ENCODE results near the gene OR6C75.
"Not testable (repeated sequence)": the region's sequence is repeated elsewhere in the genome, so short reads cannot be mapped to it uniquely, and the experiment has no call there.

The OR6C75 gene

GRCh38 chr12:55362675-55363074, at the start of gene OR6C75:
TSS of gene OR6C75 (plus strand) at chr12:55362975. CDS start at chr12:55365111, 2,136 bp downstream.
- Mint-ChIP-seq H3K4me1 (no peaks in the 10 kb centered on the region), H3K27ac (no peak within 1 kb of the TSS), H3K4me3 (no peak within 1 kb of the TSS), H3K27me3 (ENCODE audit: low read depth) (peaks cover 5% of the 10 kb centered on the region), H3K36me3 (ENCODE audit: low read depth) (no peaks in the 10 kb centered on the region), H3K9me3 (no peaks in the 10 kb centered on the region)
- no peak for TF ChIP-seq CTCF (IDR thresholded peaks at IDR 0.05; ENCODE audit: unreplicated experiment in 3 of 3)

- Mint-ChIP-seq H3K27me3 (ENCODE audit: low read depth) (no peaks in the 10 kb centered on the region), H3K4me3 (no peak within 1 kb of the TSS), H3K27ac (no peak within 1 kb of the TSS), H3K4me1 (no peaks in the 10 kb centered on the region), H3K9me3 (no peaks in the 10 kb centered on the region), H3K36me3 (ENCODE audit: low read depth) (no peaks in the 10 kb centered on the region)
- TF ChIP-seq CTCF (IDR thresholded peaks at IDR 0.05; ENCODE audit: unreplicated experiment in 3 of 3): no peak
These were observed 48.7 kb upstream of the OR6C75 start, which contains the start of gene OR6C1 for GRCh38 chr12:55314043-55314442. TSS of gene OR6C1 (plus strand) at chr12:55314343. CDS start at chr12:55320600, 6,257 bp downstream.

- Mint-ChIP-seq H3K4me1 (no peaks in the 10 kb centered on the region), H3K27ac (peak overlapping the region in 1 of 3 experiments; percentile 75), H3K27me3 (ENCODE audit: low read depth) (no peaks in the 10 kb centered on the region), H3K9me3 (no peaks in the 10 kb centered on the region), H3K36me3 (ENCODE audit: low read depth) (no peaks in the 10 kb centered on the region), H3K4me3 (no peak overlapping the region)
- TF ChIP-seq CTCF (IDR thresholded peaks at IDR 0.05; ENCODE audit: unreplicated experiment in 3 of 3): no peak
These were observed 42.6 kb upstream of the OR6C75 start for GRCh38 chr12:55320201-55320600.

GRCh38 chr12:55325801-55326200, 37.0 kb upstream of the OR6C75 start:
- H3K27me3 Mint-ChIP-seq (ENCODE audit: low read depth); H3K4me1 Mint-ChIP-seq; H3K4me3 Mint-ChIP-seq; H3K9me3 Mint-ChIP-seq; H3K36me3 Mint-ChIP-seq (ENCODE audit: low read depth); H3K27ac Mint-ChIP-seq: not testable (repeated sequence)

GRCh38 chr12:55330446-55330845, 32.3 kb upstream of the OR6C75 start, which contains the start of gene OR6C3:
TSS of gene OR6C3 (plus strand) at chr12:55330746. CDS start at chr12:55331701, 955 bp downstream.
- H3K36me3 Mint-ChIP-seq (ENCODE audit: low read depth): no peaks in the 10 kb centered on the region
- H3K9me3 Mint-ChIP-seq: no peaks in the 10 kb centered on the region
- no peaks in the 10 kb centered on the region for H3K27me3 Mint-ChIP-seq (ENCODE audit: low read depth)
- H3K27ac Mint-ChIP-seq: no peak within 1 kb of the TSS
- TF ChIP-seq CTCF (IDR thresholded peaks at IDR 0.05; ENCODE audit: unreplicated experiment in 3 of 3): no peak
- no peak within 1 kb of the TSS for H3K4me3 Mint-ChIP-seq
- no peaks in the 10 kb centered on the region for H3K4me1 Mint-ChIP-seq

DNA sequence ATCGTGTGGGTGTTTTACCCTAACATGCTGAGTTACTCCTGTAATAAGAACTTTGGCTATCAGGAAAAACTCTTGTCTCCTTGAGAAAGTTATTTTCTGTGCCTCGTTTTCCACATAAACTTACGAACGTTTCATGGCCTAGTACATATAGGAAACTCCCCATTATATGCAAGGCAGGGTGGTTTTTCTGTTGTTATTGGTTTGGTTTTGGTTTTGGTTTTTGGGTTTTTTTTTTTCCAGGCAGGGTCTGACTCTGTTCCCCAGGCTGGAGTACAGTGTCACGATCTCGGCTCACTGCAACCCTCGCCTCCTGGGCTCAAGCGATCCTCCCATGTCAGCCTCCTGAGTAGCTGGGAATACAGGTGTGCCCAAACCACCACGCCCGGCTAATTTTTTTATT, 26.8 kb upstream of the OR6C75 start:
- H3K36me3 Mint-ChIP-seq (ENCODE audit: low read depth): no peaks in the 10 kb centered on the region
- TF ChIP-seq CTCF (IDR thresholded peaks at IDR 0.05; ENCODE audit: unreplicated experiment in 3 of 3): no peak
- no peaks in the 10 kb centered on the region for H3K9me3 Mint-ChIP-seq
- no peak overlapping the region for H3K27ac Mint-ChIP-seq
- no peaks in the 10 kb centered on the region for H3K4me1 Mint-ChIP-seq
- no peak overlapping the region for H3K4me3 Mint-ChIP-seq
- H3K27me3 Mint-ChIP-seq (ENCODE audit: low read depth): no peaks in the 10 kb centered on the region

GRCh38 chr12:55355338-55355737, 7.4 kb upstream of the OR6C75 start:
- not testable (repeated sequence) for H3K4me1 Mint-ChIP-seq; H3K4me3 Mint-ChIP-seq; H3K36me3 Mint-ChIP-seq (ENCODE audit: low read depth); H3K27ac Mint-ChIP-seq; H3K9me3 Mint-ChIP-seq; H3K27me3 Mint-ChIP-seq (ENCODE audit: low read depth)

Measured in nephron (organoid).